ENCODE measurements around the gene GTF2H1. TPM values are rescaled to one million over a fixed set of nuclear protein-coding genes. Genes with fewer than 3 reads are reported as not detected.
A peak's percentile ranks its signal among the peaks of the same experiment; 100 is the strongest.
"Not testable (repeated sequence)": the region's sequence is repeated elsewhere in the genome, so short reads cannot be mapped to it uniquely, and the experiment has no call there.

Gene GTF2H1
- total RNA-seq, 2 donors from 2014 or later: 22.2 to 22.4 TPM

- ATAC-seq: peak in 1 of 2 donors; percentile 19
- no peak for DNase-seq
- intact Hi-C loops (cut with DNase I): no loop called here
Observed at GRCh38 chr11:18314784-18315523, 7.4 kb upstream of the GTF2H1 start.

DNA sequence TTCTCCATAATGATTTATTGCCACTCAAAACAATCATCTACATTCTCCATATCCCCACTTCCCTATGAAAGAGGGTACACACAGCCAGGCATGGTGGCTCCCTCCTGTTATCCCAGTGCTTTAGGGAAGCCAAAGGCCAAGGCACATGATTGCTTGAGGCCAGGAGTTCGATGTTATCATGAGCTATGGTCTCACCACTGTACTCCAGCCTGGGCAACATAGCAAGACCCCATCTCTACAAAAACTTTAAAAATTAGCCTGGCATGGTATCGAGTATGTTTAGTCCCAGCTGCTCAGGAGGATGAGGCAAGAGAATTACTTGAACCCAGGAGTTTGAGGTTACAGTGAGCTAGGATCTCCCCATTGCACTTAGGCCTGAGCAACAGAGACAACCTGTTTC is 6.5 kb upstream of the GTF2H1 start:
- intact Hi-C loops (cut with DNase I): no loop called here
- no peak for DNase-seq
- no peak for ATAC-seq

DNA sequence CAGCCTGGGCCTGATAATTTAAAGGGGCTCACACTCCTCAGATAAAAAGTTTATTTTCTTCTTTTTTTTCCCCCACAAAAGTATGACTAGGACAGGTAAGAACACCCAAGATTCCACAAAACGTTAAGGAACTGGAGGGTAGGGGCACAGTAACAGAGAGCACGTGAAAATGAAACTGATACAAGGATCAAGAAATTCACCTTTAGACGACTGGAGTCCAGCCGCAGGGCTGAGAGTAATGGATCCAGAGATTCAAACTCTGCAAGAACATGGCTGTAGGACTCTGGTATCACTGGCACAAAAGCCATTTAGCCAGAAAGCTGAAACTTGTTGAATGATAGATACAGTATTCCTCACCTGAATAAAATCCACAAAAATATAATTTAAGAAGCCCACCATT is 4.8 kb upstream of the GTF2H1 start:
- DNase-seq (no peak), ATAC-seq (no peak)
- intact Hi-C loops (cut with DNase I): no loop called here

DNA sequence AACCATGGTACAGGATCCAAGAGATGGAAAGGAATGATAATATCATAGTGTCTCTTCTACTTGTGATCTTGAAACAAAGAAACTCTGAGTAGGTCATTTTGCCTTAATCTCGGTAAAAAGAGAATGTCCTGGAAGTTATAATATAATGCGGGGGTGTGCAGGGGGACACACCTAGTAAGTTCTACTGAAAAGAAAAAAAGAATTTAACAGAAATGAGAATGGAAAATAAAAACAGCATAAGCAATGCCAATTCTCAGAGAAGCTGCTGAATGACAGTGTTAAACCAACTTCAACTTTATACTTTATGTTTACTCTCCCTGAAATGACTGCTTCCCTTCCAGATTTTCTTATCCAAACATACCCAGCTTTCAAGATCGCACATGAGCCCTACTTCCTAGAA is 2.5 kb upstream of the GTF2H1 start:
- ATAC-seq (no peak), DNase-seq (no peak)
- intact Hi-C loops (cut with DNase I): loop anchor here in 1 of 2 donors (5.0 to 10.0 kb wide), 2 partner anchors 77 to 205 kb away; partner anchors contain the start of gene TSG101

DNA sequence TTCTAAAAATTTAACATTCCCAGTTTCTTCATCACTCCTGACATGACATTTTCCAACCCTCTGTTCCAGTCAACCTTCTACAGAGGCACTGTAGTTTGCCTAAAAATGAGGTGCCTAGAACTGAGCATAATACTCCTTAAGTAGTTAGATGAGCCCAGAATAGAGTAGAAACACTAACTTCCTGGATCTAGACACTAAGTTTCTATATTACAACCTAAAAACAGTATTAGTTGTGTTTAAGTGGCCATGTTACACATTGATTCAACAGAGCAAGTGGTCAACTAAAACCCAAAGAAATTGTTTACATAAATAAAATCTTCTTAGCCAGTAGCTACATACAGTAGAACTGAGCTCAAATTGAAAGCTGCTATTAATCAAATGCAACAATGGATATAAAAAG is 1.8 kb upstream of the GTF2H1 start:
- intact Hi-C loops (cut with DNase I): loop anchor here in 1 of 2 donors (5.0 to 10.0 kb wide), 2 partner anchors 77 to 204 kb away; partner anchors contain the start of gene TSG101
- ATAC-seq: no peak
- no peak for DNase-seq

GRCh38 chr11:18321578-18321968 is 794 bp upstream of the GTF2H1 start:
- intact Hi-C loops (cut with DNase I): loop anchor here in 1 of 2 donors (5.0 to 10.0 kb wide), 2 partner anchors 76 to 203 kb away; partner anchors contain the start of gene TSG101
- ATAC-seq (peak in 1 of 2 donors; percentile 2), DNase-seq (no peak)

- no peak for ATAC-seq
- intact Hi-C loops (cut with DNase I): loop anchor here in 1 of 2 donors (5.0 to 10.0 kb wide), 2 partner anchors 74 to 202 kb away; partner anchors contain the start of gene TSG101
- no peak for DNase-seq
Observed at GRCh38 chr11:18322818-18323570, 627 bp downstream of the GTF2H1 start.

- DNase-seq, ATAC-seq: not testable (repeated sequence)
- intact Hi-C loops (cut with DNase I): loop anchor here in 1 of 2 donors (5.0 to 10.0 kb wide), 2 partner anchors 73 to 201 kb away; partner anchors contain the start of gene TSG101
Observed at GRCh38 chr11:18323881-18324280, 1.5 kb downstream of the GTF2H1 start.

DNA sequence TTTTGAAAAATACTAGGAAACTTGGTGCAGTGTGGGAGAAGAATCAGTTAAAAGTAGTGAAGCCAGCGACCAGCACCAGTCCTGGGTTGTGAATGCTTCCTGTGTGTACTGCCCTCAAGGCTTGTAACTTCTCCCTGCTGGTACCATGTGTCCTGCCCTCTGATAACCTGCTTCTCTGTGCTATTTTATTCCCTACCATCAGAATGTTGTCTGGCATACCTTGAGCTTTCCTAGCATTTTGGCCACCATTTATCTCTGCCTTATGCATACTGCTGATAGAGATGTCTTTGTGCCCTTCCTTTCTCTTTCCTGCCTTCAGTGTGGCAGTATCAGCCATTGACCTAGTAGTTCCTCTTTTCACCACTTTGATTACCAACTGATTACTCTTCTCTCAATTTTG is 2.0 kb downstream of the GTF2H1 start:
- intact Hi-C loops (cut with DNase I): loop anchor here in 1 of 2 donors (5.0 to 10.0 kb wide), 2 partner anchors 73 to 200 kb away; partner anchors contain the start of gene TSG101
- DNase-seq (no peak), ATAC-seq (no peak)

DNA sequence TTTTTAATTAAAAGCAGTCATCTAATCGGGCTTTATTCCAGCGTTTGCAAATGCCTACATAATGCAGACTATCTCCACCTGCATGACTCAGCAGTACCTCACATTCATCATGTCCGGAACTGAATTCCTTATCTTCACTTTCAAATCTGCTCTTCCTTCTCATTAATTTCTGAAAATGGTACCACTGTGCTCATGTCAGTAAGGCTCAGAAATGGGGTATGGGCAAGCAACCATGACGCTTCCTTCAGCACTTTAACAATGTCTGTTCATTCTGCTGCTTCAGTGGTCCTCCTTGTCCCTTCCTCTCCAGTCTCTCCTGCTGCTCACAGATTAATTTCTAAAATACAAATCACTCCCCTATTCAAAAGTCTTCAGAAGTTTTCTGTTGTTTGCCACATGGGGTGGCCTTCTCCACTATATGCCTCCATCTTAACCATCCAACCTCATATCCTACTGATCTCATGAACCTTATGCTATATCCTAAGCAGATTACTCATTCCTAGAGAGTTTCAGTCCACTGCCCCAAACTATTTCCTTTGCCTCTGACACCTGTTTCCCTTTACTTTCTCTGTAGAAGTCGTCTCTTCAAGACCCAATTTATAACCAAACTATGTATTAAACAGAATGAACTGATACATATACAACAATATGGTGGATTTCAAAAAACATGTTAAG is 7.0 kb downstream of the GTF2H1 start:
- DNase-seq (no peak), ATAC-seq (peak in 1 of 2 donors; percentile 71)
- intact Hi-C loops (cut with DNase I): loop anchor here in 1 of 2 donors (10.0 kb wide), 1 partner anchor 195 kb away; the partner anchor contains the start of gene TSG101

DNA sequence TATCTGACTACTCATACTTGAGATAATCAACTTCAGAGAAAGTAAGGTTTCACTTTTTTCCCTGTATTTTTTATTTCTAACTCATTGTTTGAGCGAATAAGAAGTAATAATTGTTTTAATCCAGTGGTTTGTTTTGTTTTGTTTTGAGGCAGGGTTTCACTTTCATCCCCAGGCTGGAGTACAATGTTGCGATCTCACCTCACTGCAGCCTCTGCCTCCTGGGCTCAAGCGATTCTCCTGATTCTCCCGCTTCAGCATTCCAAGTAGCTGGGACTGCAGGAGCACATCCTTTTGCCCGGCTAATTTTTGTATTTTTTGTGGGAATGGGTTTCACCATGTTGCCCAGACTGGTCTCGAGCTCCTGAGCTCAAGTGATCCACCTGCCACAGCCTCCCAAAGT is 8.6 kb downstream of the GTF2H1 start:
- ATAC-seq (no peak), DNase-seq (no peak)
- intact Hi-C loops (cut with DNase I): no loop called here

GRCh38 chr11:18332302-18332701 is 9.9 kb downstream of the GTF2H1 start:
- ATAC-seq (no peak), DNase-seq (no peak)
- intact Hi-C loops (cut with DNase I): no loop called here

- DNase-seq (no peak), ATAC-seq (no peak)
- intact Hi-C loops (cut with DNase I): no loop called here
Observed at GRCh38 chr11:18332891-18333290, 10.5 kb downstream of the GTF2H1 start.

DNA sequence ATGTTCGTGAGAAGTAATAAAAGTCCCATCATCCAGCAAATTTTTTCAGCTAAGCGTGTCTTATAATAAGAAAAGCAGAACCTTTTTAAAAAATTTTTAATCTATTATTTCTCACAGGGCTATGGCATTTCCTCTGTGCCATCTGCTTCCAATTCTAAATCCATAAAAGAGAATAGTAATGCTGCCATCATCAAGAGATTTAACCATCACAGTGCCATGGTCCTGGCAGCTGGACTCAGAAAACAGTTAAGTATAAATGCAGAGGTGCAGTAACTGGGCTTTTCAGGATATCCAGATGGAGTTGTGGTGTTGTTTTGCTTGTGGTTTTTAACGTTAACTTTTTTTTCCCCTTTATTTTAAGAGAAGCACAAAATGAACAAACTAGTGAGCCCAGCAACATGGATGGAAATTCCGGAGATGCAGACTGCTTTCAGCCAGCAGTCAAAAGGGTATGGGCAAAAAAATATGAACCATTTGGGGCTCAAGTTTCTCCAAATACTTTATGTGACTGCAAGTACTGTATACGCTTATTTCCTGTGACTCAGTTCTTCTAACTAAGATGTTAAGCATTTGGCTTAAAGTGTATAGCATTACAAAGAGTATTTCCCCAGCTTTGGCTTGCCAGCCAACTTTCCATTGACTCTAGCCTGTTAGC is 25.2 kb downstream of the GTF2H1 start:
- ATAC-seq (no peak), DNase-seq (no peak)
- intact Hi-C loops (cut with DNase I): no loop called here

GRCh38 chr11:18352581-18352980 is 30.2 kb downstream of the GTF2H1 start:
- ATAC-seq (no peak), DNase-seq (no peak)
- intact Hi-C loops (cut with DNase I): no loop called here

GRCh38 chr11:18358646-18359045 is 36.3 kb downstream of the GTF2H1 start:
- ATAC-seq (no peak), DNase-seq (no peak)
- intact Hi-C loops (cut with DNase I): no loop called here

DNA sequence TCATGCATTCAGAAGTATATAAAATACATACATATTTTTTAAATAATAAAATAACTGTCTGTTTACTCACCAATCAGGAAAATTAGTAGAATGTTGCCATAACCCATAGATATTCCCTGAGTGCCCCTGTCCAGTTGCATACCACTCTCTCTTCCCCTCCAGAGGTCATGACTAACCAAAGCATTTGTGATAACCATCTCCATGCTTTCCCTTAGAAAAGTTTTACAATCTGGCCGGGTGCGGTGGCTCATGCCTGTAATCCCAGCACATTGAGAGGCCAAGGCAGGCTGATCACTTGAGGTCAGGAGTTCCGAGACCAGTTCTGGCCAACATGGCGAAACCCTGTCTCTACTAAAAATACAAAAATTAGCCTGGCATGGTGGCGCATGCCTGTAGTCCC is 38.8 kb downstream of the GTF2H1 start:
- intact Hi-C loops (cut with DNase I): no loop called here
- no peak for ATAC-seq

DNA sequence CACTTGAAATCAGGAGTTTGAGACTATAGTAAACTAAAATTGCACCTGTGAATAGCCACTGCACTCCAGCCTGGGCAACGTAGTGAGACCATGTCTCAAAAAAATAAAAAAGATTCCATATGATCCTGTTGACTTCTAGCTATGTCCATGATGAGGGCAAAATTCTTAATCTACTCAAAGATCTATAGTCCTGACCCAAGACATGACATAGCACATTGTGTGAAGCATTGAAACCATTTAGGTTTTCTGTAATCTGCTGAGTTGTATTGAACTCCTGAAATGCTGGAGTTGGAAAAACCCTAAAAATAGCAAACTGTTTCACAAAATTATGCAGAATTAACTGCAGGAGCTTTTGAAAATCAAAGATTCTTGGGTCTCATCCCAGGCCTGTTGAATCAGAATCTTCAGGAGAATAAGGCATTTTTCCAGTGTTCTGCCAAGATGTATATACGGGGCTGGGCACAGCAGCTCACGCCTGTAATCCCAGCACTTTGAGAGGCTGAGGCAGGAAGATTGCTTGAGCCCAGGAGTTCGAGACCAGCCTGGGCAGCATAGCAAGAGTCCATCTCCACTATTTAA is 42.2 kb downstream of the GTF2H1 start:
- DNase-seq (no peak), ATAC-seq (no peak)
- intact Hi-C loops (cut with DNase I): loop anchor here in 1 of 2 donors (5.0 kb wide), 1 partner anchor 43 kb away; no protein-coding TSS in a partner anchor

More for the DNA sequence above, 38.8 kb downstream of the GTF2H1 start:
- DNase-seq: no peak

Data from left cardiac atrium (tissue), 4 donors.